Heart left ventricle (tissue), 16 donors: ENCODE data around the gene WDR48. TPM values are rescaled to one million over a fixed set of nuclear protein-coding genes. Genes with fewer than 3 reads are reported as not detected.
A peak's percentile ranks its signal among the peaks of the same experiment; 100 is the strongest.

Source experiments
- ATAC-seq, 4 donors: fragments of 200-7000 bp; cut with Tn5 transposase; one replicate each; pipeline ENCODE4 v1.9.1; 2020 to 2022; ENCODE audit warnings: moderate library complexity in 4 of 4, mild to moderate bottlenecking in 3 of 4, moderate number of reproducible peaks in 1 of 4
- DNase-seq, 5 donors: peaks; one replicate each; pipeline ENCODE4 v3.0.0-alpha.2; 2020
- H3K27ac ChIP-seq, 12 donors: fragments of 200-600 bp; sonication (generic) in 4 of 12; one replicate each; pipeline versions ENCODE4 v1.5.0 to v1.8.0; 2016 to 2022; ENCODE audit warnings: mild to moderate bottlenecking in 2 of 12
- H3K27me3 ChIP-seq, 9 donors: fragments of 200-600 bp; sonication (generic) in 2 of 9; one replicate each; pipeline versions ENCODE4 v1.5.1 to v1.8.0; 2016 to 2022; ENCODE audit warnings: mild to moderate bottlenecking in 3 of 9
- H3K36me3 ChIP-seq, 9 donors: fragments of 200-600 bp; sonication (generic) in 2 of 9; one replicate each; pipeline versions ENCODE4 v1.5.0 to v1.8.0; 2018 to 2022; ENCODE audit warnings: mild to moderate bottlenecking in 2 of 9
- H3K4me1 ChIP-seq, 12 donors: fragments of 200-600 bp; sonication (generic) in 4 of 12; one replicate each; pipeline versions ENCODE4 v1.5.0 to v1.8.0; 2016 to 2022; ENCODE audit warnings: mild to moderate bottlenecking in 3 of 12
- H3K4me3 ChIP-seq, 12 donors: fragments of 200-600 bp; sonication (generic) in 4 of 12; one replicate each; pipeline versions ENCODE4 v1.5.0 to v1.8.0; 2017 to 2022; ENCODE audit warnings: mild to moderate bottlenecking in 9 of 12, moderate library complexity in 4 of 12
- H3K9me3 ChIP-seq, 12 donors: fragments of 200-600 bp; sonication (generic) in 4 of 12; one replicate each; pipeline versions ENCODE4 v1.5.0 to v1.8.0; 2016 to 2022; ENCODE audit warnings: mild to moderate bottlenecking in 1 of 12
- CTCF ChIP-seq, 12 donors: fragments of 200-600 bp; sonication (generic) in 4 of 12; IDR thresholded peaks; one replicate each; pipeline versions ENCODE4 v1.5.0 to v1.8.0; 2018 to 2022; ENCODE audit warnings: antibody characterized with exemption in 12 of 12, mild to moderate bottlenecking in 5 of 12
- POLR2A ChIP-seq, 2 donors: fragments of 450-650 bp; IDR thresholded peaks; one replicate each; pipeline ENCODE4 v1.6.1; 2017; ENCODE audit warnings: antibody characterized with exemption in 2 of 2, mild to moderate bottlenecking in 2 of 2, moderate library complexity in 2 of 2
- WGBS, 4 donors: extraction: QIAGEN DNeasy Blood & Tissue Kit in 2 of 4; methylation state at CpG; one replicate each; pipeline versions ENCODE4 v1.1.5 to v1.1.7; 2013 to 2018; 5-methylcytosine and 5-hydroxymethylcytosine counted together
- intact Hi-C, 10 donors: fragments of 100-400 bp; cut with DNase I; formaldehyde crosslinking; loops; one replicate each; pipeline versions ENCODE4 v1.11.1 to v1.14.2; 2022
- long read RNA-seq, 3 donors: library from polyadenylated mRNA; unstranded; transcript quantifications; one replicate each; pipeline ENCODE4 v2.0.0, GENCODE V29; 2020 to 2021
- polyA plus RNA-seq, 2 donors: library from polyadenylated mRNA; stranded (reverse); fragments of 200-250 nt; gene quantifications; one replicate each; pipeline ENCODE4 v1.2.3, GENCODE V29; 2013
- total RNA-seq, 9 donors: library from RNA; depleted of rRNA in 2 of 9; stranded (reverse); fragments of >200 nt in 2 of 9; fragmentation: NEBNext Ultra II Directional in 3 of 9; extraction: Animal tissue kit (Norgen Biotek cat#: 25700) in 3 of 9; gene quantifications; one replicate each; pipeline versions ENCODE4 v1.1.0 to v1.2.4, GENCODE V29; 2016 to 2023
- donor health status: ischemic (EF 13 %, LVEDD 7.1; RV severe dilation, severe dysfunction).
- donor health status: healthy with polysubstance abuse.
- donor health status: DM: no; HTN: yes; CAD: no.
- donor health status: DM: no; HTN: no; CAD: no.
- donor health status: ischemic (EF 25% LVEDD 6.9; RV normal size, moderate dysfunction).
- donor health status: ischemic (EF 25% LVEDD 5.7; RV mildly dilated, moderate dysfunction).
- donor health status: healthy.
- donor health status: DM: yes; HTN: yes; CAD: no.
- donor health status: ischemic (EF 35%, LVEDD 5.7; RV mildly dilated, moderate dysfunction).
- donor health status: nonischemic (EF 11% LVEDD 7.7; RV severe dilation, severe dysfunction).
- donor health status: DM: yes; HTN: yes; CAD: no.
- donor health status: PGD.
- donor health status: ischemic (EF 29% LVEDD 5.4; RV normal size, mild dysfunction).
- donor health status: nonischemic (EF 23%, LVEDD 6.1; RV moderate dilation, normal function).

WDR48 gene
- total RNA-seq, result 10 to 100 TPM; 17.9 to 35.4 (median 23.6) TPM
- 10 to 100 TPM in 1 of 2 donors, 1 to 10 TPM in 1; 8.0 to 13.6 TPM for polyA plus RNA-seq
- long read RNA-seq, donor 1, transcript WDR48-201 (19 exons, 3,707 nt), result major isoform, 12 of 25 reads
- long read RNA-seq, donor 1, partial matches to known transcripts, result 5 of 25 reads
- long read RNA-seq, donor 1, other reads (novel, unspliced or antisense), result 8 of 25 reads
- long read RNA-seq, donor 2, transcript WDR48-201 (19 exons, 3,707 nt), result major isoform, 33 of 53 reads
- long read RNA-seq, donor 2, partial matches to known transcripts, result 15 of 53 reads
- long read RNA-seq, donor 2, other reads (novel, unspliced or antisense), result 5 of 53 reads
- long read RNA-seq, donor 3, transcript WDR48-201 (19 exons, 3,707 nt), result major isoform, 18 of 26 reads
- long read RNA-seq, donor 3, partial matches to known transcripts, result 4 of 26 reads
- long read RNA-seq, donor 3, other reads (novel, unspliced or antisense), result 4 of 26 reads

GRCh38 chr3:39051649-39052561, at the start of gene WDR48, which contains the start of gene SCN11A:
Gene WDR48, plus strand, starts transcription at chr3:39052016. Its CDS starts 10 bp downstream, at chr3:39052026.
Gene SCN11A, minus strand, starts transcription at chr3:39051944. Its CDS starts 101,582 bp downstream, at chr3:38950362.
- TF ChIP-seq POLR2A (IDR thresholded peaks at IDR 0.05) (peak in 1 of 2 donors; percentile 87), CTCF (IDR thresholded peaks at IDR 0.05) (peak in 1 of 12 donors; percentile 11)
- H3K4me1 ChIP-seq, result peaks cover 4 to 48% (median 23%) of the 10 kb centered on the region in 12 donors
- no peaks in the 10 kb centered on the region for H3K9me3 ChIP-seq
- H3K27me3 ChIP-seq, result no peaks in the 10 kb centered on the region
- intact Hi-C loops, result loop anchor here in 1 of 10 donors (5.0 kb wide), 1 partner anchor 55 kb away; the partner anchor contains the start of genes GORASP1 and TTC21A
- H3K4me3 ChIP-seq, result peak within 1 kb of the TSS; percentile 72 to 99 (median 96)
- WGBS, 4 donors, result 1 to 2% (median 1%) methylated on average over 35 to 68 of the region's 68 CpGs
- DNase-seq, result peak; percentile 94 to 97 (median 96)
- peak within 1 kb of the TSS; percentile 74 to 93 (median 90) for H3K27ac ChIP-seq
- no peaks in the 10 kb centered on the region for H3K36me3 ChIP-seq
- ATAC-seq, result peak; percentile 97 to 100 (median 99)

- H3K9me3 ChIP-seq, result peaks cover 0 to 9% (median 0%) of the 10 kb centered on the region in 12 donors
- H3K4me1 ChIP-seq, result no peaks in the 10 kb centered on the region
- DNase-seq (no peak), ATAC-seq (no peak)
- H3K27me3 ChIP-seq, result peaks cover 0 to 2% (median 0%) of the 10 kb centered on the region in 9 donors
- intact Hi-C loops, result no loop called here
- TF ChIP-seq CTCF (IDR thresholded peaks at IDR 0.05) (no peak), POLR2A (IDR thresholded peaks at IDR 0.05) (no peak)
- 50 to 58% (median 51%) methylated on average over 2 of the region's 2 CpGs for WGBS, 4 donors
- H3K36me3 ChIP-seq, result no peaks in the 10 kb centered on the region
- no peak overlapping the region for H3K4me3 ChIP-seq
- H3K27ac ChIP-seq, result no peak overlapping the region
These were observed 46.5 kb upstream of the WDR48 start for GRCh38 chr3:39005295-39005694.

- no peaks in the 10 kb centered on the region for H3K27me3 ChIP-seq
- no peak overlapping the region for H3K27ac ChIP-seq
- TF ChIP-seq CTCF (IDR thresholded peaks at IDR 0.05) (no peak), POLR2A (IDR thresholded peaks at IDR 0.05) (no peak)
- intact Hi-C loops, result no loop called here
- H3K4me3 ChIP-seq, result no peak overlapping the region
- no peaks in the 10 kb centered on the region for H3K4me1 ChIP-seq
- ATAC-seq (no peak), DNase-seq (no peak)
- 51 to 69% (median 53%) methylated on average over 2 of the region's 2 CpGs for WGBS, 4 donors
- H3K9me3 ChIP-seq, result peaks cover 0 to 9% (median 0%) of the 10 kb centered on the region in 12 donors
- no peaks in the 10 kb centered on the region for H3K36me3 ChIP-seq
These were observed 40.6 kb upstream of the WDR48 start for GRCh38 chr3:39011191-39011736.
